ENCODE results near the gene IFNAR2.

Gene IFNAR2

DNA sequence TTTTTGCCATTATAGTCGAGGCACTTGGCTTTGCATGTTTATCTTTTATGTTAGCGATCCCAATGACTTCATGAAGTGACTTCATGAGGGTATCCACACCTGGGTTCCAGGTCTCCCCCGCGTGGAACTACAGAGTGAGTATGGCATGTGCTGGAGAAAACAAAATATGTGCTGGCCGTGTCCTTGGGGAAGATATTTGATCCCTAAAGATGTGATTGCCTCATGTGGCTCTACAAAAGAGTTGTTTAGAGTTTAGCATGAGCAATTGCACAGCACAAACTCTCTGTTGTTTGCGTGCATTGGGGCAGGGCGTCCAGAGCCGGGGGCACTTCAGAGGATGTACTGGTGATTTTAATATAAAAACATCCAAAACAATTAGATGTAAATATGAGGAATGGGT, 41.2 kb downstream of the IFNAR2 start:
- no peak for DNase-seq

DNA sequence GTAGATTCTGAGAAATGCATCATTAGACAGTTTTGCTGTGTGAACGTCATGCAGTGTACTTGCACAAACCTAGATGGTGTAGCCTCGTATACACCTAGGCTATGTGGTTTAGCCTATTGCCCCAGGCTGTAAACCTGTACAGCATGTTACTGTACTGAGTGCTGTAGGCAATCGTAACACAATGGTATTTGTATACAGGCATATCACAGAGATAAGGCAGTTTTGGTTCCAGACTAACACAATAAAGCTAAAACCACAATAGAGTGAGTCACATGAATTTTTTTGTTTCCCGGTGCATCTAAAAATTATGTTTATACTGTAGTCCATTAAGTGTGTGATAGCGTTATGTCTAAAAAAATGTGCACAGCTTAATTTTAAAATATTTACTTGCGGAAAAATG, 43.3 kb downstream of the IFNAR2 start:
- no peak for DNase-seq

DNA sequence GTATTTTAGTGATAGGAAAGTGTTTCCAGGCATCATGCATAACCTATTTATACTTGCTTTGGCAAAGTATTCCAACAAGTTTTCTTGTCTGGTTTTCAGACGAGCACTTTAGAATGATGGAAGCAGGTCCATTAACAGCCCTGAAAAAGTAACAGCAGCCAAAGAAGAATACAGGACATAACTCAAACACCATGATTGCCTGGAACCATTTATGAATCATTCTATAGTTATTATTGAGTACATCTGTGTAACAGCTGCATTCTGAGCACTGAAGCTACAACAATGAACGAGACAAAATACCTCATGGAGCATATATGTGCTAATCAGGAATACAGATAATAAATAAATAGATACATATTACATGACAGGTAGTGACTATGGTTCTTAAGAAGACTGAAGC, 49.0 kb downstream of the IFNAR2 start:
- no peak for DNase-seq

DNA sequence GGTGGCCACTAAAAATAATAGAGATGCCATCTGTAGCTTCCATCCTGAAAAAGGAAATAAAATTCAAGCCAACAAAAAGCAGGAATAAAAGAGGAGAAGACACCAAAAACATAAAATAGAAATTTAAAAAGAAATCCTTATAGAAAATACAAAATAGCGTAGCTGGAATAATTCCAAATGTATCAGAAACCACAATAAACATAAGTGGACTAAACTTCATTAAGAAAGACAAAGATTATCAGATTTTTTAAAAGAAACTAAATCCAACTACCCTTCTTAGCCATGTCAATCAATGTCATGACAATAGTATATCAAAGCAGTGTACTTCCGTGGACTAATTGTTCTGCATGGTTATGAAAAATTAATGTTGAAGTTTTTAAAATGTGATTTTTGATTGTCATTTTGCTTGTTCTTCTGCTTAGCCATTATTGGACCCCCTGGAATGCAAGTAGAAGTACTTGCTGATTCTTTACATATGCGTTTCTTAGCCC, 49.6 kb downstream of the IFNAR2 start:
- DNase-seq = no peak
